Posterior vena cava (tissue), 2 donors: ENCODE measurements around the gene NRCAM. TPM values are rescaled to one million over a fixed set of nuclear protein-coding genes. Genes with fewer than 3 reads are reported as not detected.
"Not testable (repeated sequence)": the region's sequence is repeated elsewhere in the genome, so short reads cannot be mapped to it uniquely, and the experiment has no call there.

Experiments used
- DNase-seq: peaks from one replicate; pipeline ENCODE4 v3.0.0-alpha.2; 2020; ENCODE audit warnings: low spot score
- intact Hi-C, 2 donors: fragments of 100-400 bp; cut with DNase I; formaldehyde crosslinking; loops; one replicate each; pipeline versions ENCODE4 v1.14.1 to v1.14.2; 2022 to 2023
- total RNA-seq, 2 donors: library from RNA; stranded (reverse); fragmentation: NEBNext Ultra II Directional; extraction: Animal tissue kit (Norgen Biotek cat#: 25700); gene quantifications; one replicate each; pipeline ENCODE4 v1.2.1, GENCODE V29; 2021
- donor health status: DM: yes; HTN: yes; CAD: no.
- donor health status: DM: yes; HTN: yes; CAD: no.

The NRCAM gene
- total RNA-seq, 2 donors from 2014 or later: 1.5 to 1.7 TPM

DNA sequence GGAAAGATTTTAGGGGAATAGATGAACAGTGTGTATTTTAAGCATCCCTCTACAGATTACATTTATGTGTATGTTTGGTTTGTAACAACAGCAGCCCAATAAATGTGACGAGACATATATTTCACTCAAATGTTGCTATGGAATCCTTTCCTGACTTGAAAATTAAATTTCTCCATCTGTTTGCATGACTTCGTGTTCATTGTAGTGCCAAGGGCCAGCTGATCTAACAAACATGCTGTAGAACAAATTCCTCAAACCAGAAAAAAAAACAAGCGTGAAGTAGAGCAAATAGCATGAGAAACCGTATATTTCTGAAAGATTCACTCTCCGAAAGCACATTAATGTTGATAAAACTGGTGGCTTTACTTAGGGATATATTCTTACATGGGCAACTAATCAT, 87.8 kb downstream of the NRCAM start:
- no peak for DNase-seq
- intact Hi-C loops: no loop called here

DNA sequence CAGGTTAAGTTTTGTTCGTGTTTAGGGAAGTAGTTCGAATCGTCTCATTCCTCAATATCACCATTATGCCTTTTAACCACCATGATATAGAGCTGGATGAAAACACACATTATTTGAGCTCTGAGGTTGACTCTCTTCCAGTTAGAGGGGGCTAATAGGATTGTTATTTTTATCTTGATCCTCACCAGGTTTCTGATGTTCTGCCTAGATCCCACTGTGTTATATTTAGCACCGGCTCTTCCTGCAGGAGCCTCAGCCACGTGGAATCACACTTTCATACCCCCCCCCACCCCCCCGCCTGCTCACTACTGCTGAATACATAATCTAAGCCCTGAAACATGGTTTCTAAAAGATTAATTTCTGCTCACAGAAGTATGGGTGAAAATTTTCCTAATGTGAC, 88.3 kb downstream of the NRCAM start:
- no peak for DNase-seq

DNA sequence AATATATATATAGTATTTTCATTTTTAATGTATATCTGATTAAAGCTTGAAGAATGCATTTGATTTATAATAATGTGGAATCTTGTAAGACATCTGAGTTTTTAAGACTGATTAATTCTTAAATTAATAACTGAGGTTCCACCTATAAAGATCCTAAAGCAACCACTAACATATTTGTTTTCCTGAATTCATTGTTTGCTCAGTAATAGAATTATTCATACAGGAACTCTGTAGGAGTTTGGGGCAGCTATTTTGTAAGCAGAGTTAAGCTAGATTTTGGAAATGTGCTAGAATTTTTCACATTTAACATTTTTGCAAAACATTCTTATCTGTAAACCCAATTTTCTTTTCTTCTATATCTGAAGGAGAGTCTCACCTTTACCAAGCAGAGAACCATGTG, 88.9 kb downstream of the NRCAM start:
- no peak for DNase-seq
- intact Hi-C loops: no loop called here

More for the DNA sequence above, 88.3 kb downstream of the NRCAM start:
- intact Hi-C loops: no loop called here

DNA sequence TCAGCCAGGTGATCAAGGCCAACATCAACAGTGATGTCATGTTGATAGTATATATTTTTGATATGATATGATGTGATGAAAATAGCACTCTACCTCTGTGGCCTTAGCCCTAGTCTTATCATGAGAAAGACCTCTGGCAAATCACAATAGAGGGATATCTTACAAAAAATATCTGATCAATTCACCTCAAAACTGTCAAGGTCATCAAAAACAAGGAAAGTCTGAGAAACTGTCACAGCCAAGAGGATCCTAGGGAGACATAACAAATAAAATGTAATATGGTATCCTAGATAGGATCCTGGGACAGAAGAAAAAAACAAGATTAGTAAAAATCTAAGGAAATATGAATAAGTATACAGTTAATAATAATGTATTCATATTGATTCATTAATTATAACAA, 92.6 kb downstream of the NRCAM start:
- no peak for DNase-seq
- intact Hi-C loops: no loop called here

DNA sequence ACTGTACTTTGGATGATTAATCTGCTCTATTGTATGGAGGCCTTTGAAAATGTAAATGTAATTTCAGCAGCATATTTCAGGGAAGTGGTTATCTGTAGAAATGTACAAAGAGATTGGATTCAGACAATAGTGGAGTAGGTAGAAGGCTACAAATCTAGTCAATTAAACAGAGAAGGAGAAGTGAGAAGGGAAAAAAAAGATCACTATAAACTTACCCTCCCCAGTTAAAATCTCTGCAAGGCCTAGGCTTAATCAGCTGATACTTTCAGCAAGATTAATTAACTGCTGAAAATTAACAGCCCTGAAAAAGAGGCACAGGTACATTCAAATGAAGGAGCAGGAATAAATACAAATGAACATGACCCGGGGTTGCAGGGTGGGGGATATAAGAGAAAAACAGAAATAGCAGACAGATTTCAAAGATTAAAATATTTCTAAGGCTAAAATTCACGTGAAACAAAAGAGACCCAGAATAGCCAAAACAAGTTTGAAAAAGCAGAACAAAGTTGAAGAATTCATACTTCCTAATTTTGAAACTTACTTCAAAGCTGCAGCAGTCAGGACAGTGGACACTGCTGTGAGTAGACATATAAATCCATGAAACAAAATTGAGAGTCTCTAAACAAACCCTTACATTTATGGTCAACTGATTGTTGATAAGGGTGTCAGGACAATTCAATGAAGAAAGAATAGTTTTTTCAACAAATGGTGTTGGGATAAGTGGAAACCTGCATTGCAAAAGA, 96.0 kb downstream of the NRCAM start:
- intact Hi-C loops: no loop called here
- DNase-seq: no peak

DNA sequence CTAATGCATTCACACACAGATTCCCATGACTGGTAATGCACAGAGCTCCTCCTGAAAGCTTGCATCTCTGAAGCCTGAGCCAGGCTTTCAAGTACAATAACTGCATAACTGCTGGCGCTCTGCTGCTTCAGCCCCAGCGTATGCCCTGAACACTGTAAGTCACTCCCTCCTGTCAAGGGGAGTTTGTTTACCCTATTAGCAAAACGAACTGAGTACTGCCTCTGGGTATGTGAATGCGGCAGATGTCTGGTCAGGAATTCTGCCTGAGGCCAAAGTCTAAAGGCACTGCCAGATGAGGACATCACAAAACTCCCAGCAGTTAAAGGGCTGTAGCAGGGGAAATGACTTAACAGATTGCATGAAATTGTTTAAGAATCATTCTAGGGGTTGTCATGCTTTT, 97.7 kb downstream of the NRCAM start:
- intact Hi-C loops: no loop called here
- no peak for DNase-seq

DNA sequence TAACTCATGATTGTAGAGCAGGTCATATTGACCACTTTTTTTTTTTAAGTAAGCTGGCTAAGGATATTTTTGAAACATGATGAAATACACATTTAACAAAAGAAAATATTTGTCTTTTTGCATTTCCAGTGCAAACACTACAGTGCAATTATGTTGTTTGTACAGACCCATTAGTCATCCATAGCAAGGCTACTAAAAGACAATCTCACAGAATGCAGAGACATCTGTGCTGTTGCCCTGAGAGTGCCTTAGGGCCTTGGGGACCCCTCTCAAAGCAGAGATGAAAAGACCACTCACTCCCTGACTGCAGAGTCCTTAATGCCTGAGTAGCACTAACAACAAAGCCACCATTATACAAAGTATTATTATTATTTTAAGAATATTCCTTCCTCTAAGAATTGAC, 104.5 kb downstream of the NRCAM start:
- no peak for DNase-seq
- intact Hi-C loops: no loop called here

DNA sequence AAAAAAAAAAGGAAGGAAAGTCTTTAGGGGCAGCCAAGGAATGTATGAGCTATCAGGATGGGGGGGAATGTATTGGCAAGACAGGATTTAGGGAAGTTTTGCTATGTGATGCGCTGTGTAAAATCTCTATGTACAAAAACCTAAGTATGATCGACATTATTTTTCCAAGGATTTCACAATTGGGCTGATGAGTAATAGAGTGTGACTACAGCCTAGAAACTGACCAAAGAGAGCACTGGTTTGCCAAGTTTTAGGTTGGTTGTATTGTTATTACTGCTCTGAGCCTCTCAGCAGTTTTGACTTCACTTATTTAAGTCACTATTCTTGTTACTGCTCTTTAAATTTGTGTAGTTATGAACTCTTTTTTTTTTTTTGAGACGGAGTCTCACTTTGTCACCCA, 107.3 kb downstream of the NRCAM start:
- intact Hi-C loops: no loop called here
- DNase-seq: no peak

DNA sequence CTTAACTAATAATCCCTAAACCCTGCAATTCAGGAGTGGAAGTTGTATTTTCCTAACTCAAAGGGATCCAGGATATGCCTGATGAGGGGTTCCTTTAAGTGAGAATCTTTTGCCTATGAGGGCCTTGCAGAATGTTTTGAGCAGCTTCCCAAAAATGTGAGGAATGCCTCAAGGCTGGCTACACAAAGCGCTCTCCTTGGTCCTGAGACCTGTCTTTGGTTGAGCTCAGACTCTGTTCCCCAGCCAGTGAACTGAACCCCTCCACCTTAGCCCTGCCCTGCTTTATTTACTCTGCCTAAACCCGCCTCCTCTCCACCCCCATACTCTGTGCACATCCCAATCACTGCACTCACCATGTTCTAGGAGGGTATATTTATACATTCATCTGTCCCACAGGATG, 108.6 kb downstream of the NRCAM start:
- intact Hi-C loops: no loop called here
- DNase-seq: no peak

DNA sequence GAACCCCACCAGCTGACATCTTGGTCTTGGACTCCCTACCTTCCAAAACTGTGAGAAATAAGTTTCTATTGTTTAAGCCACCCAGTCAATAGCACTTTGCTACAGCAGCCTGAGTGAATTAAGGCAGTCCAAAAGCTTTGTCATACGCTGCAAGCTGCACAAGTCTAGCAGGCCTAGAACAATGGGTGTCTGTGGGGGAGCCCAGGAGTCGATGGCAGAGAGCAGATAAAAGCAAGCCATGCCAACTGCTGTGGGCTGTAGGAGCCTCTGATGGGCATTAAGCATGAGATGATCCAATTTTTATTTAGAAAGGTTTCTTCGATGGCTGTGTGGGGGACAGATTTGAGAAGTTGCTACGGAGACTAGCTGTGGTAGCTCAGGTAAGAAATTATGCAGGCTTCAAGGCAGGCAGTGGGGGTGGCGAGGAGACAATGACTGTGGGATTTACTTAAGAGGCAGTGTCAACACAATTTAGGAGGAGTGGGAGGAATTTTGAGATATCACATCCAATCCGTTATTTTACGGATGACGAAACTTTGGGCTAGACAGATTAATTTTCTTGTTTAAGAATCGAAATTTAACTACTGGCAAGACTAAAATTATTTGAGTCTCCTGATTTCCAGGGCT, 110.4 kb downstream of the NRCAM start:
- no peak for DNase-seq
- intact Hi-C loops: no loop called here

DNA sequence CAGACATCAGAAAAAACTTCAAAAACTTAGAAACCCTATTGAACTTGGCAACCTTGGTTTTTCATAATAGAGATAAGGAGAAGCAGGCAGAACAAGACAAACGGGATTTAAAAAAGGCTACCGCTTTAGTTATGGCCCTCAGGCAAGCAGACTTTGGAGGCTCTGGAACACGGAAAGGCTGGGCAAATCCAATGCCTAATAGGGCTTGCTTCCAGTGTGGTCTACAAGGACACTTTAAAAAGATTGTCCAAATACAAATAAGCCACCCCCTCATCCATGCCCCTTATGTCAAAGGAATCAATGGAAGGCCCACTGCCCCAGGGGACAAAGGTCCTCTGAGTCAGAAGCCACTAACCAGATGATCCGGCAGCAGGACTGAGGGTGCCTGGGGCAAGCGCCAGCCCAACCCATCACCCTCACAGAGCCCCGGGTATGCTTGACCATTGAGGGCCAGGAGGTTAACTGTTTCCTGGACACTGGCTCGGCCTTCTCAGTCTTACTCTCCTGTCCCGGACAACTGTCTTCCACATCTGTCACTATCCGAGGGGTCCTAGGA, 115.3 kb downstream of the NRCAM start:
- no peak for DNase-seq
- intact Hi-C loops: no loop called here

DNA sequence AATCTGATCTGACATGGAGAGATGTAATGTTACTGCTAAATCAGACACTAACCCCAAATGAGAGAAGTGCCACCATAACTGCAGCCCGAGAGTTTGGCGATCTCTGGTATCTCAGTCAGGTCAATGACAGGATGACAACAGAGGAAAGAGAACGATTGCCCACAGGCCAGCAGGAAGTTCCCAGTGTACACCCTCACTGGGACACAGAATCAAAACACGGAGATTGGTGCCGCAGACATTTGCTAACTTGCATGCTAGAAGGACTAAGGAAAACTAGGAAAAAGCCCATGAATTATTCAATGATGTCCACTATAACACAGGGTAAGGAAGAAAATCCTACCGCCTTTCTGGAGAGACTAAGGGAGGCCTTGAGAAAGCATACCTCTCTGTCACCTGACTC, 115.8 kb downstream of the NRCAM start:
- intact Hi-C loops, DNase-seq: not testable (repeated sequence)

DNA sequence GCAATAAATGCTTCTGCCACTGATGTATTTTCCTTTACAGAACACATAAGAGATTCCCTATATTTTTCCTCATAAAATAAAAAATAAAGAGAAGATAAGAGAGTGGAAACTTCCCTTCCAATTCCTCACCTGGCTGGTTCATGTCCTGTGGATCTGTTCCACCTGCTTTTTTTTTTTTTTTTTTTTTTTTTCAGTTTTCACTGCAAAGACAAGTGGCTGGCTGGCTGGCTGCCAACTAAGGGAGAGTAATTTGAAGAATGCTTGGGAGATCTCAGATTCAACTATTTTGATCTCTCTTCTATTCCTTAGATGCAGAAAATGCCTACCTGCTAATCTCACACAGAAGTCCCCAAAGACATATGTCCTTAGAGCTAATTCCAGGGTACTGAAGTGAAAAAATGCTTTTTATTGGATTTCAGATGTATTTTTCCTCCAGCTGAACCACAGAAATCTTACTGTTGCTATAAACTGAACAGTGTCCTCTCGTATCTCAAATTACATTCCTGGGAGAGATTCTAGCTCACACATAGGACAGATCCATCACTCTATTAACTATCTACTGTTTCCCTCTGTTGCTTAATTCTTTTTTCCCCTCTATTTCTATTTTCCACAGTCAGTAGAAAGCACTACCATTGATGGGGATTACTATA, 120.8 kb downstream of the NRCAM start:
- DNase-seq: no peak
- intact Hi-C loops: no loop called here

DNA sequence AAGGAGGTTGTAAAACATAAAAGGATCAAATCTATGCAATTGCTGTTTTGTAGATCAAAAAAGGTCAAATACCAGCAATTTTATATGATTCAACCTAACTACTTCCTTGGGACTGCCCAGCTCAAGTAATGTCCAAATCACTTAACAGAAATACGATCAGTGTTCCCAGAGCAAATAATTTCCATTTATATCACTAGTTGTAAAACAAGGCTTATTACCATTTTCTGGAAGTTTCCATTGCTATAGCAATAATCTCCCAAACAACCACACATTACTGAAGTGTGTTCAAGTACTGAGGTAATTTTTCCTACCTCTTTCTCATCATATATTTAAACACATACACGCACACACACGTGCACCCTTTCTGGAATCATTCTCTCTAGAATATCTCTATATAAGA, 123.3 kb downstream of the NRCAM start:
- no peak for DNase-seq
- intact Hi-C loops: no loop called here

DNA sequence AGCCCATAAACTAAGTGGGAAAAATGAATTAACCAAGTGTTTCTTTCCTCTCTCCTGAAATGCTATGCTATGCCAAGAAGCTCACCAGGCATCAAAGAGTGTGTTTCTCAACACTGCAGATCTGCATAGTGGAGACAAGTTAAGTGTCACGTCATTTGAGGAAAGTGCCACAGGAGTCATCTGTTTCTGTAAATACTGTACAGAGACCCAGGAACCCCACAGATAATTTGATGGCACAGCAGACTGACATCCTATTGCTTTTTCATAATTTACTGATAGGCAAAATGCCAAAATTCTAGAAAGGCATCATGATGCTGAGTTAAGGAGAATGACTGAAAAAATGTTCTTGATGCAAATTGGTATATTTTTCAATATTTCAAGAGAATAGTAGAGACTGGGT, 124.3 kb downstream of the NRCAM start:
- intact Hi-C loops: no loop called here
- no peak for DNase-seq

DNA sequence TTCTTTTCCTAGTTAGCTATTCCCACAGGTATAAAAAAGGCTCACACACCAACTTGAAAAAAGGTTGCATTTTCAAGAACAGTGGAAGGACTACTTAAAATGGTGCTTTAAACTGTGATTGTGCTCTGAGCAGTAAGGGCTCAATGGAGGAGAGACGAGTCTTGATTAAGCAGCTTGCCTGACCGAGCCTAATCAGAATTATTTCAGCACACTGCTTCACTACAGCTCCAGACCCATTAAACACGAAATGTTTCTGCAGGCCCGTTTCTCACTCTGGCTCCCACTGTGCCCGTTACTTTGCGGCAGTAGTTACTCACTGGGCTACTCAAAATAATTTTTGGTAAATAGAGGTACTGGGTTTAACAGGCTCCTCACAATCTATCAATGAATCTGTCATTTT, 126.0 kb downstream of the NRCAM start:
- intact Hi-C loops: no loop called here

DNA sequence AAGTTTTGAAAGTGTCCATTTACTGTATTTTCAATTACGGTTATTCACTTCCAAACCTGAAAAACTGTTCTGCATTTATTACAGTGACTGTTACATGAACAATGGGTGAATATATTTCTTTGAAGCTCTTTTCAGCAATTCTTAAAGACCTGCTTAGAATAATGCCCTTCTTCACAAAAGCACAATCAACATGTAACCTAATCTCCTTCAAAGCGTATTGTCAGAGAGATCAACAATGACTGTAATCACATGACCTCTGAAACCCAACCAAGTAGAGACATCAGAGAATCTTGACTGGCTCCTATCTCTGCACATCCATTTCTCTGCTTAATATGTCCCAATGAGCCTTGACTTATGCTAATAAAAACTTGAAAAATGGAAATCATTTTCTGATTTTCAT, 126.7 kb downstream of the NRCAM start:
- intact Hi-C loops: no loop called here
- DNase-seq: no peak

More for the DNA sequence above, 126.0 kb downstream of the NRCAM start:
- DNase-seq: no peak

DNA sequence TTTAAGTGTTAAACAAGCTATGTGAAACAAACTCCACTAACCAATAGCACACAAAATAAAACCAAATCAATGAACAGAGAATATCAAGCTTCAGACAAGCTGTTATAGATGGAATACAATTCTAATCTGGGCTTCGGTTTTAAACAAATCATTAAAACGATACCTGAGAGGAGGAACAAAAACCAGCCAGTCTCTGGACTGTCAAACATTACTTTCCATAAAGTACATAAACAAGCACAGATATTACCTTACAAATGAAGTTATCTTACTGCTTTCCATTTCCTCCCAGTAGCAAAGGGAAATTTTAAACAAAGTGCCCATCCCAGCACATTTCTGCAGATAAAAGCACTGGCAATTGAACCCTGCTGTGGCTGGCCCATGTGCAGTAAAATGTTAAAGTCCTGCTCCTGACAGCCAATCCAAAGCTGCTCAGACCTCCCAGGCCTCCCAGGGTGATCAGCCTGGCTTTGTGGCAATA, 128.0 kb downstream of the NRCAM start:
- no peak for DNase-seq
- intact Hi-C loops: no loop called here

DNA sequence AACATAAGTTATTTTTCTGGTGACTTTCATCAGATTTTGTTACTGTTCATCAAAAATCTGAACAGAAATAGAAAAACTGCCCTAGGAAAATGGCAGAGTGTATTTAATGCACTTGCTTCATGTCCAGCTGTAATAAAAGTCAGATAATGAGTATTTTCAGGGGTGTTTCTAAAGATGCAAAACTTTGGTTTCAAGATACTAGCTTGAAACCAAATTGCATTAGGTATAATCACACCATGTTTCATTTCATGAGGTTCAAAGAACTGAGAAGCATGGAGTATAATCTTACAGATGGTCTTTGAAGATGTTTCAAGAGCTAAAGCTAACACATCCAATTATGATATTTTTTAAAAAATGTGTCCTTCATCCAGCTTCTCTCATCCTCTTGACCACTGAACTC, 128.9 kb downstream of the NRCAM start:
- no peak for DNase-seq

DNA sequence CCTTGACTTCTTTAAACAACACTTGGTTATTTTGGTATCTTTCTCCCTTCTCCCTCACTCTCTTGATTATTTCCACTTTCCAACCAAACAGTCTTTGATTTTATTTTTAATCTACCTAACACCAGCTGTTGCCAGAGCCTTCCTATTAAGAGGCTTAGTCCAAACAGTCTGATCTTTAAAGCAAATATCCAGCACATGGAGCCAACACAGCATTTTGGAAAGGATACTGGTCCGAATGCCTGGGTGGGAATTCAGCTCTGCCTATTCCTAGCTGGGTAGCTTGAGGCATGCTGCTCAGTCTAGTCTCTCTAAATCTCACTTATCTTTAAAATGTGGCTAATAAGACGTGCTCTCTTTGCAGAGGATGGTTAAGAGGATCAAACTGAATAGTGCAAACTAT, 129.3 kb downstream of the NRCAM start:
- DNase-seq: no peak
- intact Hi-C loops: no loop called here

More for the DNA sequence above, 128.9 kb downstream of the NRCAM start:
- intact Hi-C loops: no loop called here
